22Rv1 (cell line): ENCODE measurements around the gene NPY4R.
"Not testable (repeated sequence)": the region's sequence is repeated elsewhere in the genome, so short reads cannot be mapped to it uniquely, and the experiment has no call there.

Experiments used
- H3K27ac ChIP-seq: fragments of 450-650 bp; 2 replicates; pipeline ENCODE4 v1.5.1; 2017

Gene NPY4R

DNA sequence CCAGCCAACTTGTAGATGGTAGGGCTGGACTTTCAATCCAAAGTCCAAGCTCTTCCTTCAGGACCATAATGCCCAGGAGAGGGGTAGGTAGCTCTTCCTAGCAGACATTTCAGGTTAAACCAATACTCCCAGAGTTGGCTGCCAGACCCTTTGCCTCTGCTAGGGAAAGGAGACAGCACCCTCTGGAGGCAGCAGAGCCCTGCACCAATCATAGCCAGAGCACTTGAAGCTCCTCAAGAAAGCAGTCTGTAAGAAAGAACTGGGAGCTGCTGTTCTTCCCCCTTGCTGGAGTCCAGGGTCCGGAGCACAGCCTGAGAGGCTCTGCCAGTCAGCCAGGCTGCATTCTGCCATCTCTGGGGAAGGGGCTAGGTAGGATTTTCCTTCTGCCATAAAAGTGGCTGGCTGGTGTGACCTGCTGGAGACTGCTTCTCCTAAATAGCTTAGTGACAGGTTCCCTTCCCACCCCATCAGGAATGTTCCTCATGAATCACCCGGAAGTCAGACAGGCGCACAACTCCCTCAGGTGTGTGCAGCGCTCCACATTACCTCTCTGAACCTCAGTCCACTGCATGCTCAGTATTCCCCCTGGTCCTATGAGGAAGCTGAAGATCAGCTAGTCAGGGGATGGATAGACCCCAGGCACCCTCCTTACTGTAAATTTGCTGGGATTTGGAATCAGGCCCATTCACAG lies 2.5 kb upstream of the NPY4R start:
- not testable (repeated sequence) for H3K27ac ChIP-seq

DNA sequence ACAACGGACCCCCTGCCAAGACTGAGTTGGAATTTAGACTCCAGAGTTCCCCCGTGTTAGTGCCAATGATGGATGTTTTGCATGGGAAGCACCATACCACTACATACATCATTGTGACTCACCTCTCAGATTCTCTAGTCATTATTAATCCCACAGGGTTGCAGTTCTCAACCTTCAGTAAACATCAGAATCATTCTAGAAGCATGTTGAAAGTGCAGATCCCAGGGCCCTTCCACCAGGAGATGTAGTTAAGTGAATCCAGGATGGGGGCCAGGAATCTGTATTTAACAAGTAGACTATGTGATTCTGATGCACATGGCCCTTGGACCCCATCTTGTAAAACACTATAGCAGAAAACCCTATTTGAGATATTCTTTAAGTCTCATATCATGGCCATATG lies 2.1 kb downstream of the NPY4R start:
- H3K27ac ChIP-seq = not testable (repeated sequence)

DNA sequence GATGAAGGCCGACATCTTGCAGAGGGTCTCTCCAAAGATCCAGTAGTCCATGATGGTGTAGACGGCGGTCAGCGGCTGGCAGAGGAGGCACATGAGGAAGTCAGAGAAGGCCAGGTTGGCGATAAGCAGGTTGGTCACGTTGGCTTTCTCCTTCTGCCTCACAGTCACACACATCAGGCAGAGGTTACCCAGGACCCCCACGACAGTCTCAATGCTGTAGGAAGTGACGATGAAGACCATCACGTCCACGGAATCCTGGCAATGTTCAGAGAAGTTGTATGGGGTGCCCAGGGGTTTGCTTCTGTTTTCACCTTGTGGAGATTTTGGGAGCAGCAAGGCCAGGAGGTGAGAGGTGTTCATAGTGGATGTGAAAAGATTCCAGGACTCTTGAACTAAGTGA lies 3.5 kb downstream of the NPY4R start:
- not testable (repeated sequence) for H3K27ac ChIP-seq

DNA sequence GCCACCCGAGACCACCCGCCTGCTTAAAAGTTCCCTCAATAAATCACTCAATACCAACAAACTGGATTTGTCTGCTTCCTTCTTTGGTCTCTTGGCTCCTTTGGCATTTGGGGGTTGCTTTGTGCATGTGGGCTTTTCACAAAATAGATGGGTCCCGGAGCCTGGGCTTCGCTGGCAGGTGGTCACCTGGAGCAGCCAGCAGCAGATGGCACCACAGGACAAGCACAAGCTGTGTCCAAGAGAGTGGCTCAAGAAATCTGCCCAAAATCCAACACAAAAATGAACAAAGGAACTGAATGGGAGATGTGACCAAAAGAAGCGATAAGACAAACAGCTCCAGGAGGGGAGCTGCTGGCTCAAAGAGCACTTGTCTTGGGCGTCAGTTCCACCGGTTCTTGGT lies 6.2 kb downstream of the NPY4R start:
- not testable (repeated sequence) for H3K27ac ChIP-seq

DNA sequence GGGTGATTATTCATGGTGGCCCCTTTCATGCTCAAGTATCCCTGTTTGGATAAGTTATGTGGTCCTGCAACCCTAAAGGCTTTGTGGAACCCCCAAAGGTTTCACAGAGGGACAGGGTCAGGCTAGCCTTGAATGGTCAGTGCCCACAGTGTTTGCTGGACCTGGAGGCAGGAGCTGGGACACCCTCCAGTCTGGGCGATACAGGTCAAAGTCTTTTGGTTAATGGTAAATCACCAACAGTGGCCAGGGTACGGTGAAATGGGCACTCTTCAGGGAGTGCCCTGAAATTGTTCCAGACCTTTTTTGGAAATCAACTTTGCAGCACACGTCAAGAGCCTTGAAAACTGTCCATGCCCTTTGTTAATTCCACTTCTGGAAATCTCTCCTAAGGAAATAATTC lies 8.7 kb downstream of the NPY4R start:
- H3K27ac ChIP-seq = not testable (repeated sequence)

DNA sequence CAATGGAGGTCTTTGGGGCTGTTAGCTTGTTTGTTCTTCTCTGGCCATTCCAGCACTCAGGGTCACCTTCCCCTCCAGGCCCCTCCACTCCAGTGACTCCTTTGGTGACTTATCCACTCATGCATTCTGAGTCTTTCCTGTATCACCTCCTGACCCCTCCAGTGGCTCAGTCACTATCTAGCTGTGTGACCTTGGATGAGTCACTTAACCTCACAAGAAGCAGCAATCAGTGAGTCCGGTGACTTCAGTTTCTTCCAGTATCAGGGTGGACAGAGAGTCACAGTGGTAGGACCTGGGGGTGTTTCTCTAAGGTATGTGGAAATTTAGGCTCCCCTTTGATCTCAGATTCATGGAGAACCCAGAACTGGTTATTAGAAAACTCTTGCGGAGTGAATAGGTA lies 9.8 kb downstream of the NPY4R start:
- H3K27ac ChIP-seq = not testable (repeated sequence)

DNA sequence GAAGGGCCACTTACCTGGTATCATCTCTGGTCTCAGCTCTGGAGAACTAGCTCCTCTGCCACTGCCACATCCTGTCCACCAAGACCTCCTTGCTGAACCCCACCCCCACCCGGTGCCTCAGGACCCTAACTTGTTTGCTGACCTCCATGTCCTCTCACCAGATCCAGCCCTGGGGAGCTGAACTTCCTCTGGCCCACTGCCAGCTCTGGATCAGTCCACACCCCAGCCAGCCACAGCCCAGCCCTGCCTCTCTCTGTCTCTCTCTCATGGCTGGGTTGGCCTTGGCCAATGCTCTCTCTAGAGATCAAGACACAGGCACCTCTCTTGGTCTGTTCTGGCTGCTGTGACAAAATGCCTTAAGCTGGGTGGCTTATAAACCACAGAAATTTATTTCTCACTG lies 14.4 kb downstream of the NPY4R start:
- H3K27ac ChIP-seq = not testable (repeated sequence)

DNA sequence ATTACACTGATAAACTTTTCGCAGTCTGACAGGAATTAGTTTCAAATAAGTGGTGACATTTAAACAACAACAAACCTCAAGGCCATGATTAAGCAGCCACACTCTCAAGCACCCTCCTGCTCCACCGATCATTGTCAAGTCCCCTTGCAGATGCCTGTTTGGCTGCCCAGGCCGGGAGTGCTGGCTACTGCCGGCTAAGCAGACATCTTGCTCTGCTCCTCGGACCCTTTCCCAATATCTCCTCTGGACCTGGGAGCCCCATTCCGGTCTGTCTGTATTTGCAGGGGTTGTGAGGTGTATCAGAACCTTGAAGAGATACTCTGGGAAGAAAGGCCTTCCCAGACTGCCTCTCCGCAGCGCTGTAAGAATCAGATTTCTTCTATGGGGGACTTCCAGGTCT lies 14.9 kb downstream of the NPY4R start:
- H3K27ac ChIP-seq = not testable (repeated sequence)

DNA sequence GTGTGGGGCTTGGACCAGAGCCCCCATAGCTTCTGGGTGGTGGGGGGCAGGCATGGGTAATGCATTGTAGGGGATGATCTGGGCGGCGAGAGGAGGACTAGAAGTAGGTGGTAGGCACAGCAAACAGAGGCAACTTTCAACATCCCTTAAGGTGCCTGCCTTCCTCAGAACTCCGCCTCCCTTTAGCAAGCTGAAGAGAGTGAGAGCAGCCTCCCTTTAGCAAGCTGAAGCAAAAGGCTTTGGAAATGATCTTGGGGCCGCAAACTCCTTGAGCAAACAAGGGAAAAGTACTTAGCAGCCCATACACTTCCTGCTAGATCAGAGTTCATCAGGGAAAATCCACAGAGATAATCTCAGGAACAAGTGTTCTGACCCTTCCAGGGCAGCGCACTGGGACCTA lies 18.3 kb downstream of the NPY4R start:
- H3K27ac ChIP-seq = not testable (repeated sequence)

DNA sequence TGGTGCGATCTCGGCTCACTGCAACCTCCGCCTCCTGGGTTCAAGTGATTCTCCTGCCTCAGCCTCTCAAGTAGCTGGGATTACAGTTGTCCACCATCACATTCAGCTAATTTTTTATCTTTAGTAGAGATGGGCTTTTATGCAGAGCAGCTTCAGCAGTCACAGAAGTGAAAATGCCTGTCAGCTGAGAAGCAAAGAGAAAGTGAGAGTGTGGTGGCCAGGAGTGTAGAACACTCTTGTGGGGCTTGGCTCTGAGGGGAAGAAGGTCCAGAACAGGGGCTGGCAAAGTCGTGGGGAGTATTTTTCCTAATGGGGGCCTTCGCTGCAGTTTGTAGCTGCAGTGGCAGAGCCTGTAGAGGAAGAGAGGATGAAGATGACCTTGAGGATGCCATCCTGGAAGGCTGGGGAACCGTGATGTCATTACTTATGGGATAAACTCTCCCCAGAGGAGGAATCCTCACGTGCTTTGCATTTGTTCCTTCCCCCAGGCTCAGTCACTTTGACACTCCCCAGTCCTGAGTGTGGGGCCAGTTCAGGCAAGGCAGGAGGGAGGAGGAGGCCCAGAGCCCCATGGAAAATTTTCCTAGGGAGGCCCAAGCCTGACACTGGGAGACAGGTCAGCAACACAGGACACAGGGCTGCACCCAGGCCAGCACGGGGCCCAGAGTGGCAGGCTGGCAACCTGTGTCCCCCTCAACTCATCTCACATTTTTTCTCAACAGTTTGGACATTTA lies 20.2 kb downstream of the NPY4R start:
- H3K27ac ChIP-seq = not testable (repeated sequence)

DNA sequence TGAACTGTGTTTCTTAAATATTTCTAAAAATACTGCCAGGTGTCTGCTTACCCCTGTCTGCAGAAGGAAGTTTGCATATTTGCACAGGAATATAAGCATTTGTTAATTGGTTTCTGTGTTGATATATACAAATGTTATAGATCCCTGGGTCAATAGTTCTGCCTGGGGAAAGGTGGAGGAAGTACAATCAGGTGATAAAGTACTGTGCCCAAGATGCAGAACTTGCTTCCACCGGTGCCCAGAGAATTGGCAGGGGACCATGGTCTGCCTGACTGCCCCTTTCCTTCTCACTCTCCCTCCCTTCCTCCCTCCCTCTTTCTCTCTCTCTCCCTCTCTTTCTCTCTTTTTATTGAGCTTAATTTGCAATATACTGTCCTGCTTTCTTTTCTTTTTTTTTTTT lies 22.3 kb downstream of the NPY4R start:
- not testable (repeated sequence) for H3K27ac ChIP-seq

DNA sequence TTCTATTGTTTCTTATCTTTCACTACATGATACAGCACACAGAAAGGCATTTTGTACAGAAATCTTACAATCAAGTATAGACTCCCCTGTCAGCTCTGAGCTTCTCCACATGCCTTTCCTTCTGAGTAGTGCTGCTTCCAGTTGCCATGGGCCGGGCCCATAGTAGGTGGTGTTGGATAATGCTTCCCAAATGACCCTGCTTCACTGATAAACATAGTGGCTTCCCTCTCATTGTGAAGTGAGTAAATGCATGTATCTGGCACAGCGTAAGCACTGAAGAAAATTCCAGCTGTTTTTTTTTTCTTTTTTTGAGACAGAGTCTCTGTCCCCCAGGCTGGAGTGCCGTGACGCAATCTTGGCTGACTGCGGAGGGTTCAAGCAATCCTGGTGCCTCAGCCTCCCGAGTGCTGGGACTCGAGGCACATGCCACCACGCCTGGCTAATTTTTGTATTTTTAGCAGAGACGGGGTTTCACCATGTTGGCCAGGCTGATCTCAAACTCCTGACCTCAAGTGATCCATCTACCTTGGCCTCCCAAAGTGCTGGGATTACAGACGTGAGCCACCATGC lies 23.0 kb downstream of the NPY4R start:
- not testable (repeated sequence) for H3K27ac ChIP-seq

DNA sequence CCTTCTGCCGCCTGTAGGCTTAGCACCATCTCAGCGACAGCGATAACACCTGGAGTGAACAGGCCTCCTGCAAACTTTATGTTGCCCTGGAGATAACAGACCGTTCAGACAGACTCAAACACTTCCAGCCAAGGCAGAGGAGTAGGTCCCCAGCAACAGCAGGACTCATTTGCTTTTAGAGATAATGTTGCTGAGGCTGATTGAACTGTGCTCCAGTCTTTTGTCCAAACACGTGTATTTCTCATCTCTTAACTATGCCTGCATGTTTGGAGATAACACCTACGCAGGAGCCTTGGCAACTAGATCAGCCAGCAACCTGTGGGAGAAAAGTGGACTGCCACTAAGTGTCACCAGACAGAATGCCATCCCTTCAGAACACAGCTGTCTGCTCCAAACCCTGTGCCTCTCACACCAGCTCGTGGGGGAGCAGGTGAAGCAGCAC lies 23.9 kb downstream of the NPY4R start:
- not testable (repeated sequence) for H3K27ac ChIP-seq

DNA sequence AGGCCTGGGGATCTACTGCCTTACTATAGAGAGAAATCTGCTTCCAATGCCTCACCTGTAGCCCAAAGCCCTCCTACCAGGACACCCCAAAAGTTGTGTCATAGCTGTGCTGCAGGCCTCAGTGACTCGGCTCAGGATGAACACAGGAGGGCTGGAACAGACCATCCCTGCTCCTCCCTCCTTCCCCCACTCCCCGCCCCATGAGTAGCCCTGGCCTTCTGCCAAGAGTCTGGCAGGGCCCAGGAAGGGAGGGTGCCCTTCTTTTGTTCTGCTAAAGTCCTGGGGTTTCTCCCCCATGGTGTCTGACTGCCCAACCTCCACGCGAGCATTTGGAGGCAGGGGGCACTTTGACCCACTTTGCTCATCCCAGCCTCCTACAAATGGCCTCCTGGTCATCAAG lies 24.8 kb downstream of the NPY4R start:
- not testable (repeated sequence) for H3K27ac ChIP-seq

DNA sequence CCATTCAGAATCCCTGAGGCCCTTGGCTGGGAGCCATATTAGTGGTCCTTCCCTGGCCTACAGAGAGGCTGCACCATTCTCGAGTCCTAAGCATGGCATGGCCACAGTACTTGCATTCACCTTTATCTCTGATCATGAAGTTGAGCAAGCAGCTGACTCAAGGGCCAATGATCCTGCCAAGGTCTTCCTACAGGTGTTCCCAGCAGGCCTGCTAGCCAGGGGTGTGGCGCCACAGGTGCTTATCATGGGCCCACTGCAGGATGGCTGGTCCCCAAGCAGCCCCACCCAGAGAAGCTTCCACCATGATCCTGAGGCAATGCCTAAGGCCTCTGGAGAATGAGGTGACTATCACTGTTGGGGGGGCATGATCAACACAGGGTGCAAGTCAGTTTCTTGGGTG lies 42.2 kb downstream of the NPY4R start:
- not testable (repeated sequence) for H3K27ac ChIP-seq

DNA sequence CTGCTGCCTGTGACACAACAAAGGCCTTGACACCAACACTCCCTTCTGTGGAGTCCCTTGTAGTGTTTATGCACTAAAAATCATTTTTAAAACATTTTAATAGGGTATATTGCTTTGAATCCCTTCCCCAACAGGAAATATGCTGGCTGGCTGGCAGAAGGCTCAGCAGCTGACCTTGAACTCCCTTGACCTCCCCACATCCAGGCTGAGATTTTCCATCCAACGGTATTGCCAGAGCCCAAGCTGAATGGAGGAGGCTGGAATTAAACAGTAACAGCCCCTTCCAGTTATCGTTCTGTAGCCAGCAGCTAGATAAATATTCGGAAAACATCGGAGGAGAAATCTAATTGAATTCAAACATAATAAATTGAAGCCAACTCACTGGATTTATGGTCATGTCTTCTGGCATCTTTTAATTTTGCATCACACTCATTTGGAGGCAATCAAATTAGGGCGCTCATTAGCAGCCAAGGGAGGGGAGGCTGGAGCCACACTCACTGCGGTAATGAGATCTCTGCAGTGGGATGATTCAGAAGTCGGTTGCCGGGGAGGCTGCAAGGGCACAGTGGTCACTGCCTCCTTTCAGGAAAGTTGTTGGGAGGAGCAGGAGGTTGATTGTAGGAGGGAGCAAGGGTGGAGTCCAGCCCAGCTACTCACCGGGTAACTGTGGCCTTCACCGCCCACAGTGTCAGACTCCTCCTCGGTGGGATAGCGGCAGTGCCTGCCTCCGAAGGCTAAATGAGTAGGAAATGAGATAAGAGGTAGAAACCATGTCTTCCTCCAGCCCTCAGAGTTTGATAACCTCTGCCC lies 46.0 kb downstream of the NPY4R start:
- not testable (repeated sequence) for H3K27ac ChIP-seq

DNA sequence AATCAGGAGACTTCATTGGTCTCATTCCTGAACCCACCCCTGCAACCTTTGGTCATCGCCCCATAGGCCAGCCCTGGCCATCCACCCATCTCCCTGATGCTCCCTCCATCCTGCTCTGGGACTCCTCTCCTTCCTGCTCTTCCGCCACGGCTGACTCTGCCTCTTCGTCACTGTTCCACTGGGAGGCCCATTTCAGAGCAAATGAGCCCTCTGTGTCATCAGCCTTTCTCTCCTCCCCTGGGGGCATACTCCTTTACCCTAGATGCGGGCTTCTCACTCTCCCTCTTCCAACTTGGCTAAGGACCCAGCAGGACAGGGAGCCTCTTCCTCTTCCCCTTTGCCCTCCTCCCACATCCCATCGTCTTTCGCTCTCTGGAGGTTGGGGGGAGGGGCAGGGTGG lies 47.5 kb downstream of the NPY4R start:
- H3K27ac ChIP-seq = not testable (repeated sequence)

DNA sequence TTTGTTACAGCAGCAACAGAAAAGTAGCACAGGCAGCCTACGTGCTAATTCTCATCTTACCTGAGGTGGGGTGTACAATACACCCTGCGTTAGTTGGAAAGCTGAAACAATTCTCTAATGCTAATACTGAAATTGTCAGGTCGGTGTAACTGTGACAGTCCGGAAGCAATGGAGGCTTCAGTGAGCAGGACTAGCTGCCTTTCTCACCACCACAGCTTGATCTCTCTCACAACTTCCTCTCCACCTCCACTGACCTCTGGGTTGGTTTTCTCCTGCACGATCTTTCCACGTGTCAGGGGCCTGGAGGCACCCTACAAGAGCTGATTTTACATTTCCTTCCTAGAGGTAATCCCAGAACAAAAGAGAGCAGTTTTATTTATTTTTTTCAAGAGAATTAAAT lies 50.5 kb downstream of the NPY4R start:
- H3K27ac ChIP-seq = not testable (repeated sequence)

DNA sequence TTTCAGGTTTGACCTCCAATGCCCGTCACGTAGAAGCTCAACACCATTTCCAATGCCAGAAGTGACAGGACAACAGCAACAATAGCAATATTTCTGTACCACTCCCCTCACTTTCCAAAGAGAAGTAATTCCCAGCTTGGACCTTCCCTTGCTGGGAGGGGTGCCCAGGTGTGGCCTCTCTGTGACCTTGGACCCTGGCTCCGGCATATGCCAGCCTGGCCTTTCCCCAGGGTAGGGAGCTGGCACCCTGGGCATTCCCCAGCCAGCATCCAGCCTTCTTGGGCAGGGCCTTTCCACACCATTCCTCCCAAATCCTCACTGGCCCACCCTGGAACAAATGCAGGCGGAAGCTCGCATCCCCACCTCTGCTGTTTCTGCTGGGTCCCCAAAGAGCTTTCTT lies 53.1 kb downstream of the NPY4R start:
- H3K27ac ChIP-seq = not testable (repeated sequence)

DNA sequence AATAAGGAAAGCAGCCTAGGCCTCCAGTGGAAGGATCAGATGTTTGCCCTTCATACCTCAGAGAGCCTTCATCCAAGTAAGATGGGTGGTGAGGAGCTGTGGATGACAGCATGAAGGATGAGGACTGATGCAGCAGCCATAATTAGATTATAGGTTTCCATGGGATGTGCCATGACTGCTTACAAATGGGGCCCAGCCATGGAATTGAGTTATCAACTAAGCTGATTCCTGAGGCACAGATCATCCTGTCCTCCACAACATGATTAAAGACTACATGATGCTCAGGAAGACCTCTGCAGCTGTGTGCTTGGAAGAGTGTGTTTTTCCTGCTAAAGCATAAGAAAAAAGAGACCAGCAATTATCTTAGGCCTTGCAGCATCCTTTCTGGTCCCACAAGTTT lies 54.6 kb downstream of the NPY4R start:
- H3K27ac ChIP-seq = not testable (repeated sequence)
